K562 treated with DMSO at 1 percent for 12 hours (cell line): ENCODE measurements around the gene C2CD4B. TPM values are rescaled to one million over a fixed set of nuclear protein-coding genes. Genes with fewer than 3 reads are reported as not detected.

Experiments used
- total RNA-seq: library from RNA; unstranded; fragments of 300-600 nt; gene quantifications from 2 replicates; pipeline ENCODE4 v1.2.3, GENCODE V29; 2022; ENCODE audit not compliant: insufficient read depth

The C2CD4B gene
- 0.58 and 0.75 TPM in 2 replicates for total RNA-seq

GRCh38 chr15:62165104-62165792 is at the start of gene C2CD4B:
Gene C2CD4B (minus strand): TSS chr15:62165285. CDS start chr15:62164984, 301 bp downstream.

Other genes with a start within 250 kb of the C2CD4B start
- gene VPS13C, start 104.8 kb downstream of the C2CD4B start, total RNA-seq, result 5.7 and 19.1 TPM in 2 replicates
- not detected in 2 replicates for gene C2CD4A, start 98.3 kb downstream of the C2CD4B start, total RNA-seq
- 0.39 and 2.8 TPM in 2 replicates for gene TLN2, start 225.3 kb upstream of the C2CD4B start, total RNA-seq